GM19397 (cell line): Measurements from ENCODE around the gene SHOX.
"Not testable (repeated sequence)": the region's sequence is repeated elsewhere in the genome, so short reads cannot be mapped to it uniquely, and the experiment has no call there.

Experiments
- ATAC-seq: cut with Tn5 transposase; IDR thresholded peaks from one replicate; pipeline ENCODE4 v1.9.1; 2021; ENCODE audit warnings: mild to moderate bottlenecking, moderate library complexity; ENCODE audit not compliant: unreplicated experiment

The SHOX gene

DNA sequence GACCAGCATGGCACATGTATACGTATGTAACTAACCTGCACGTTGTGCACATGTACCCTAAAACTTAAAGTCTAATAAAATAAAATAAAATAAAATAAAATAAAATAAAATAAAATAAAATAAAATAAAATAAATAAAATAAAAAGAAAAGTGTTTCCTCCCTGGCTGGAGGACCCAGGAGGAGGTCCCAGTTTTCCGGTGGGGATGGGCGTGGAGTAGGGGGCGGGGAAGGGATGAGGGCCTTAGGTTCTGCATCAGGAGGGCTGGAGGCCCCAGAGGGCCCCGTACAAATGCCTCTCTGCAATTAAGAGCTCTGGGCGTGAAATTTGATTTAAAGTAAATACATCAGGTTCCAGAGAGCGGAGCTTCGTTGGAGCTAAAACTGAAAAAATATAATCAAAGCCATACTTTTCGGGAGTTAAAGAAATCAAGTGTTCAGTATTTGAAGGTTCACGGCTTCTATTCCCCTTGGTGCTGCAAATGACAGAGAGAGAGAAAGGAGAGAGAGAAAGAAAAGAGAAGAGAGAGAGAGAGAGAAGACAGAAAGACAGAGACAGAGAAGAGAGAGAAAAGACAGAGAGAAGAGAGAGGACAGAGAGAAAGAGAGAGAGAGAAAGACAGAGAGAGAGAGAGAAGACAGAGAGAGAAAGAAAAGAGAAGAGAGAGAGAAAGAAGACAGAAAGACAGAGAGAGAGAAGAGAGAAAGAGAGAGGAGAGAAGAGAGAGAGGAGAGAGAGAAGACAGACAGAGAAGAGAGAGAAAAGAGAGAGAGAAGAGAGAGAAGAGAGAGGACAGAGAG is 8.7 kb upstream of the SHOX start:
- no peak for ATAC-seq

DNA sequence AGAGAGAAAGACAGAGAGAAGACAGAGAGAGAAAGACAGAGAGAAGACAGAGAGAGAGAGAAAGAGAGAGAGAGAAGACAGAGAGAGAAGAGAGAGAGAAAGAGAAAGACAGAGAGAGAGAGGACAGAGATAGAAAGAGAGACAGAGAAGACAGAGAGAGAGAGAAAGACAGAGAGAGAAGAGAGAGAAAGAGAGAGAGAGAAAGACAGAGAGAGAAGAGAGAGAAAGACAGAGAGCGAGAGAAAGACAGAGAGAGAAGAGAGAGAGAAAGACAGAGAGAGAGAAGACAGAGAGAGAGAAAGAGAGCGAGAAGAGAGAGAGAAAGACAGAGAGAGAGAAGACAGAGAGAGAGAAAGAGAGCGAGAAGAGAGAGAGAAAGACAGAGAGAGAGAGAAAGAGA is 7.8 kb upstream of the SHOX start:
- not testable (repeated sequence) for ATAC-seq

DNA sequence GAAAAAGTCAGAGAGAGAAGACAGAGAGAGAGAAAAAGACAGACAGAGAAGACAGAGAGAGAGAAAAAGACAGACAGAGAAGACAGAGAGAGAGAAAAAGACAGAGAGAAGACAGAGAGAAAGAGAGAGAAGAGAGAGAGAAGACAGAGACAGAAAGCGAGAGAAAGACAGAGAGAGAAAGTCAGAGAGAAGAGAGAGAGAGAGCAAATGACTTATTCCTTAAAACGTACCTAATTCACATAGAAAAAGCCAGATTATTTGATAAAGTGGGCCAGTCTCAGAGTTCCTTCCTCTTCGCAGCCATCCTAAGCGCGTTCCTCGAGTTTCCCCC is 7.4 kb upstream of the SHOX start:
- ATAC-seq = no peak

DNA sequence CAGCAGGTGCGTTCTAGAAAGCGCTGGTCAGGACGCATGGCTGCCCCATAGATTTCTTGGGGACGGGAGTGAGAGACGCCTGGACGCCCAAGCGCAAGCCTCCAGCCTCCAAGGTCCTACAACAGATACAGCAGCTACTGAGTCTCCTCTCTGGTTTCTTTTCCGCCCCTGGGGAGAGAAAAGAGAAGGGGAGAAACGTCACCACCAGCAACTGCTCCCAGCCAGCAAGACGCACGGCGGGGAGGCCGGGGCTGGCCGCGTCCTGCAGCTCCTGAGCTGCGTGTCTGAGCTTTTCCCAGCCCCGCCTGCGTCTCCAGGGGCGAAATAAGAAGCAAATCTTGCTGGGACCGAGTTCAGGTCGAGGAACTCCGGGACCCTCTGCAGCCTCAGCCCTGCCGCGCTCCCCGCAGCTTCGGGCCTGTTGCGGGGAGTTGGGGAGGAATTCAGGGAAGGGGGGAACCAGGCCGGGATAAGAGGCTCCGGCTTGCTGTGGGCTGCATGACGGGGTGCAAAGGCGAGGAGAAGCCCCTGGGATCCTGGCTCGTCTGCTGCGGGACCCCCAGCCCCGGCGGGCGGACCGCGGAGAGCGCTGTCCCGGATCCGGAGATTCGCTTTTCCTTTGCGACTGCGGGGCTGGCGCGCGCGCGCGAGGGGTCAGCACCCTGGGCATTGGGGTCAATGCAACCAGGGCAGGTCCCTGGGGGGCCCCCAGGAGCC is 6.8 kb upstream of the SHOX start:
- ATAC-seq = no peak

DNA sequence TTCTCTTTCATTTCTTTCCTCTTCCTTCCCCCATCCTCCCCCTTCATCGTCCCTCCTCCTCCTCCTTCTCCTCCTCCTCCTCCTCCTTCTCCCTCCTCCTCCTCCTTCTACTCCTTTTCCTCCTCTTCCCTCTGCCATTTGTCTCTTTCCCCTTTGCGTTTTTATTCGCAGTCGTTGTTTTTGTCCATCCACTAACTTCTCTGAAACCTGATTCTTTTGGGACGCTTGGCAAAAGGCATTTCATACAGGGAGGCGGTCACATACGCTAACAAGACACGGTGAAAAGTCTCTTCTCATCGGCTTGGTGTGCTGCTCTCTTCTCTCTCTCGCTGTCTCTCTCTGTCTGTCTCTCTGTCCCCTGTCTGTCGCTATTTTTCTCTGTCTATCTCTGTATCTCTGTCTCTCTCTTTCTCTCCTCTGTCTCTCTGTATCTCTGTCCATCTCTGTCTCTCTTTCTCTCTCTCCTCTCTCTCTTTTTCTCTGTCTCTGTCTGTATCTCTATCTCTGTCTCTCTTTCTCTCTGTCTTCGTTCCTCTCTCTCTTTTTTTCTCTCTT is 5.4 kb upstream of the SHOX start:
- no peak for ATAC-seq

DNA sequence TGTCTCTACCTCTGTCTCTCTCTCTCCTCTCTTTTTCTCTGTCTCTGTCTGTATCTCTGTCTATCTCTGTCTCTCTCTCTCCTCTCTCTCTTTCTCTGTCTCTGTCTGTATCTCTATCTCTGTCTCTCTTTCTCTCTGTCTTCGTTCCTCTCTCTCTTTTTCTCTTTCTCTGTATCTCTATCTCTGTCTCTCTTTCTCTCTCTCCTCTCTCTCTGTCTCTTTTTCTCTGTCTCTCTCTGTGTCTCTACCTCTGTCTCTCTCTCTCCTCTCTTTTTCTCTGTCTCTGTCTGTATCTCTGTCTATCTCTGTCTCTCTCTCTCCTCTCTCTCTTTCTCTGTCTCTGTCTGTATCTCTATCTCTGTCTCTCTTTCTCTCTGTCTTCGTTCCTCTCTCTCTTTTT is 4.5 kb upstream of the SHOX start:
- not testable (repeated sequence) for ATAC-seq

DNA sequence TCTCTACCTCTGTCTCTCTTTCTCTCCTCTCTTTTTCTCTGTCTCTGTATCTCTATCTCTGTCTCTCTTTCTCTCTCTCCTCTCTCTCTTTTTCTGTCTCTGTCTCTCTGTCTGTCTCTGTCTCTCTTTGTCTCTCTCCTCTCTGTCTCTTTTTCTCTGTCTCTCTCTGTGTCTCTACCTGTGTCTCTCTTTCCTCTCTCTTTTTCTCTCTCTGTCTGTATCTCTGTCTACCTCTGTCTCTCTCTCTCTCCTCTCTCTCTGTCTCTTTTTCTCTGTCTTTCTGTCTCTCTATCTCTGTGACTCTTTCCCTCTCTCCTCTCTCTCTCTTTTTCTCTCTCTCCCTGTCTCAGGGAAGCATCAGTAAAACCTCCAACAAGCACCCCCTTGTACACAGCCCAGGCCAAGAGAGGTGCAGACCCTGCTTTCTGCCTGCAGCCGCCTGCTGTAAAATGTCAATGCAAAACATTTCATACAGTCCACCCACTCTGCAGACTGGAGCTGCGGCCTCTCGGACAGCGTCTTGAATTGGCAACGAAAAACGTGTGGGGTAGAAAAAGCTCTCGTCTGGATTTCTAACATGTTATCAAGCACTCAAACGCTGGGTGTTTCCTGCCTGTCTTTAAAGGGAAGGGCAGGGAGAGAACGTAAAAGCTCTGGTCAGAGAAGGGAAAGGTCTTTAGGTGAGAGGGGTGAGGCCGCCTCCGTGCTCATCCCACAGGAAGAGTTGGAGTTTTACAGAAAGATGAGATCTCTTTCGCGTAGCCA is 3.7 kb upstream of the SHOX start:
- no peak for ATAC-seq

DNA sequence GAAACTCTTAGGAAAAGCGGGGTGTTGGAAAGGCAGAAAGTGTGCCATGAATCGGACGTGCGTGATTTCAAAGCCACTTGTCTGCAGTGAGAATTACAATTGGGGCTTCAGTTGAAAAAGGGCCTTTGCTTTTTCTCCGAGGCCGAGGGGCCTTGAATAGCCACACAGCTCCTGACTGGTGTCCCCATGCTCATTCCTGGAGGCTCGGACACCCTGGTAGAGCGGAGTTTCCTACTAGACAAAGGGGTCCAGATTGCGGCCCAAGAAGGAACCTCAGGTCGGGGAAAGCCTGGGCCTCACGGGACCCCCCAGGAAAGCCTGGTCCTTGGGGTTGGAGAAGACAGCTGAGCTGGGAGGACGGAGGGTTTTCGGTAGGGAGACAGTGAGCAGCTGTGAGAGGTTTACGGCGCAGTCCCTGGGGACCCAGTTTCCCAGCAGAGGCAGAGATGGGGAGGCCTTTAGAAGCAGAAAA is 3.0 kb upstream of the SHOX start:
- ATAC-seq = no peak

DNA sequence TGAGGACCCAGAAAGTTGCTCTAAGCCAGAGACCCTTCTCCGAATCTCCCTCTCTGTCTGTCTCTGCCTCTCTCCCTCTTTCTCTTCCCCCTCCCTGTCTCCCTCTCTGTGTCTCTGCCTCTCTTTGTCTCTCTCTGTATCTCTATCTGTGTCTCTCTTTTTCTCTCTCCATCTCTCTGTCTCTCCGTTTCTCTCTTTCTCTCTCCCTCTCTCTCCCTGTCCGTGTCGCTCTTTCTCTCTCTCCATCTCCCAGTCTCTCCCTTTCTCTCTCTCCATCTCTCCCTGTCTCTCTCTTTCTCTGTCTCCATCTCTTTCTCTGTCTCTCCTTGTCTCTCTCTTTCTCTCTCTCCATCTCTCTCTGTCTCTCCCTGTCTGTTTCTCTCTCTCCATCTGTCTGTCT is 2.6 kb upstream of the SHOX start:
- no peak for ATAC-seq

DNA sequence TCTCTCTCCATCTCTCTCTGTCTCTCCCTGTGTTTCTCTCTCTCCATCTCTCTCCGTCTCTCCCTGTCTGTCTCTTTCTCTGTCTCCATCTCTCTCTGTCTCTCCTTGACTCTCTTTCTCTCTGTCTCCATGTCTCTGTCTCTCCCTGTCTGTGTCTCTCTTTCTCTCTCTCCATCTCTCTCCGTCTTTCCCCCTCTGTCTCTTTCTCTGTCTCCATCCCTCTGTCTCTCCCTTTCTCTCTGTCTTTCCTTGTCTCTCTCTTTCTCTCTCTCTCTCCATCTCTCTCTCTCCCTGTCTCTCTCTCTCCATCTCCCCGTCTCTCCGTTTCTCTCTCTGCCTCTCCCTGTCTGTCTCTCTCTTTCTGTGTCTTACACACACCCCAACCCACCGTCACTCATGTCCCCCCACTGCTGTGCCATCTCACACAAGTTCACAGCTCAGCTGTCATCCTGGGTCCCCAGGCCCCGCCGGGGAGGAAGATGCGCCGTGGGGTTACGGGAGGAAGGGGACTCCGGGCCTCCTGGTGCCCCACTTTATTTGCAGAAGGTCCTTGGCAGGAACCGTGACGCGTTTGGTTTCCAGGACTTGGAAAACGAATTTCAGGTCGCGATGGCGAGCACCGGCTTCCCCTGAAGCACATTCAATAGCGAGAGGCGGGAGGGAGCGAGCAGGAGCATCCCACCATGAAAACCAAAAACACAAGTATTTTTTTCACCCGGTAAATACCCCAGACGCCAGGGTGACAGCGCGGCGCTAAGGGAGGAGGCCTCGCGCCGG is 1.2 kb upstream of the SHOX start:
- ATAC-seq = no peak

DNA sequence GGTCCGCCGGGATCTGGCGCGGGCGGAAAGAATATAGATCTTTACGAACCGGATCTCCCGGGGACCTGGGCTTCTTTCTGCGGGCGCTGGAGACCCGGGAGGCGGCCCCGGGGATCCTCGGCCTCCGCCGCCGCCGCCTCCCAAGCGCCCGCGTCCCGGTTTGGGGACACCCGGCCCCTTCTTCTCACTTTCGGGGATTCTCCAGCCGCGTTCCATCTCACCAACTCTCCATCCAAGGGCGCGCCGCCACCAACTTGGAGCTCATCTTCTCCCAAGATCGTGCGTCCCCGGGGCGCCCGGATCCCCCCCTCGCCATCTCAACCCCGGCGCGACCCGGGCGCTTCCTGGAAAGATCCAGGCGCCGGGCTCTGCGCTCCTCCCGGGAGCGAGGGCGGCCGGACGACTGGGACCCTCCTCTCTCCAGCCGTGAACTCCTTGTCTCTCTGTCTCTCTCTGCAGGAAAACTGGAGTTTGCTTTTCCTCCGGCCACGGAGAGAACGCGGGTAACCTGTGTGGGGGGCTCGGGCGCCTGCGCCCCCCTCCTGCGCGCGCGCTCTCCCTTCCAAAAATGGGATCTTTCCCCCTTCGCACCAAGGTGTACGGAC is 482 bp upstream of the SHOX start:
- no peak for ATAC-seq

DNA sequence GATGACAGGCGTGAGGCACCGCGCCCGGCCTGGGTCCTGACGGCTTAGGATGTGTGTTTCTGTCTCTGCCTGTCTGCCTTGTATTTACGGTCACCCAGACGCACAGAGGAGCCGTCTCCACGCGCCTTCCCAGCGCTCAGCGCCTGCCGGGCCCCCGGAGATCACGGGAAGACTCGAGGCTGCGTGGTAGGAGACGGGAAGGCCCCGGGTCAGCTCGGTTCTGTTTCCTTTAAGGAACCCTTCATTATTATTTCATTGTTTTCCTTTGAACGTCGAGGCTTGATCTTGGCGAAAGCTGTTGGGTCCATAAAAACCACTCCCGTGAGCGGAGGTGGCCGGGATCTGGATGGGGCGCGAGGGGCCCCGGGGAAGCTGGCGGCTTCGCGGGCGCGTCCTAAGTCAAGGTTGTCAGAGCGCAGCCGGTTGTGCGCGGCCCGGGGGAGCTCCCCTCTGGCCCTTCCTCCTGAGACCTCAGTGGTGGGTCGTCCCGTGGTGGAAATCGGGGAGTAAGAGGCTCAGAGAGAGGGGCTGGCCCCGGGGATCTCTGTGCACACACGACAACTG is 1.3 kb downstream of the SHOX start:
- no peak for ATAC-seq

DNA sequence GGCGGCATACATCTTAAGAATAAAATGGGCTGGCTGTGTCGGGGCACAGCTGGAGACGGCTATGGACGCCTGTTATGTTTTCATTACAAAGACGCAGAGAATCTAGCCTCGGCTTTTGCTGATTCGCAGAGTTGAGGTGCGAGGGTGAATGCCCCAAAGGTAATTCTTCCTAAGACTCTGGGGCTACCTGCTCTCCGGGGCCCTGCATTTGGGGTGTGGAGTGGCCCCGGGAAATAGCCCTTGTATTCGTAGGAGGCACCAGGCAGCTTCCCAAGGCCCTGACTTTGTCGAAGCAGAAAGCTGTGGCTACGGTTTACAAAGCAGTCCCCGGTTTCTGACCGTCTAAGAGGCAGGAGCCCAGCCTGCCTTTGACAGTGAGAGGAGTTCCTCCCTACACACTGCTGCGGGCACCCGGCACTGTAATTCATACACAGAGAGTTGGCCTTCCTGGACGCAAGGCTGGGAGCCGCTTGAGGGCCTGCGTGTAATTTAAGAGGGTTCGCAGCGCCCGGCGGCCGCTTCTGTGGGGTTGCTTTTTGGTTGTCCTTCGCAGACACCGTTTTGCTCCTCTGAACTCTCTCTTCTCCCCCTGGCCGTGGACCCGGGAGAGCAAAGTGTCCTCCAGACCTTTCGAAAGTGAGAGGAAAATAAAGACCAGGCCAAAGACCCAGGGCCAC is 1.9 kb downstream of the SHOX start:
- ATAC-seq = no peak

DNA sequence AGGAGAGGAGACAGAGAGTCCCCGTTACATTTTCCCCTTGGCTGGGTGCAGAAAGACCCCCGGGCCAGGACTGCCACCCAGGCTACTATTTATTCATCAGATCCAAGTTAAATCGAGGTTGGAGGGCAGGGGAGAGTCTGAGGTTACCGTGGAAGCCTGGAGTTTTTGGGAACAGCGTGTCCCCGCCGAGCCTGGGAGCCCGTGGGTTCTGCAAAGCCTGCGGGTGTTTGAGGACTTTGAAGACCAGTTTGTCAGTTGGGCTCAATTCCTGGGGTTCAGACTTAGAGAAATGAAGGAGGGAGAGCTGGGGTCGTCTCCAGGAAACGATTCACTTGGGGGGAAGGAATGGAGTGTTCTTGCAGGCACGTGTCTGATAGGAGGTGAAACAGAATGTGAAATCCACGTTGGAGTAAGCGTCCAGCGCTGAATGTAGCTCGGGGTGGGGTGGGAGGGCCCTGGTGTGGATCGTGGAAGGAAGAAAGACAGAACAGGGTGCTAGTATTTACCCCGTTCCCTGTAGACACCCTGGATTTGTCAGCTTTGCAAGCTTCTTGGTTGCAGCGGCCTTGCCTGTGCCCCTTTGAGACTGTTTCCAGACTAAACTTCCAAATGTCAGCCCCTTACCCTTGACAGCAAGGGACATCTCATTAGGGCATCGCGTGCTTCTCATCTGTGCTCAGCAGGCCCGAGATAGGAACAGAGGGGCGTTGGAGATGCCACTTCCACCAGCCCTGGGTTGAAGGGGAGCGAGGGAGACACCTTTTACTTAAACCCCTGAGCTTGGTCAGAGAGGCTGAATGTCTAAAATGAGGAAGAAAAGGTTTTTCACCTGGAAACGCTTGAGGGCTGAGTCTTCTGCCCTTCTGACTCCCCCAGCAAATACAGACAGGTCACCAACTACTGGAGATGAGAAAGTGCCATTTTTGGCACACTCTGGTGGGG is 2.7 kb downstream of the SHOX start:
- no peak for ATAC-seq

DNA sequence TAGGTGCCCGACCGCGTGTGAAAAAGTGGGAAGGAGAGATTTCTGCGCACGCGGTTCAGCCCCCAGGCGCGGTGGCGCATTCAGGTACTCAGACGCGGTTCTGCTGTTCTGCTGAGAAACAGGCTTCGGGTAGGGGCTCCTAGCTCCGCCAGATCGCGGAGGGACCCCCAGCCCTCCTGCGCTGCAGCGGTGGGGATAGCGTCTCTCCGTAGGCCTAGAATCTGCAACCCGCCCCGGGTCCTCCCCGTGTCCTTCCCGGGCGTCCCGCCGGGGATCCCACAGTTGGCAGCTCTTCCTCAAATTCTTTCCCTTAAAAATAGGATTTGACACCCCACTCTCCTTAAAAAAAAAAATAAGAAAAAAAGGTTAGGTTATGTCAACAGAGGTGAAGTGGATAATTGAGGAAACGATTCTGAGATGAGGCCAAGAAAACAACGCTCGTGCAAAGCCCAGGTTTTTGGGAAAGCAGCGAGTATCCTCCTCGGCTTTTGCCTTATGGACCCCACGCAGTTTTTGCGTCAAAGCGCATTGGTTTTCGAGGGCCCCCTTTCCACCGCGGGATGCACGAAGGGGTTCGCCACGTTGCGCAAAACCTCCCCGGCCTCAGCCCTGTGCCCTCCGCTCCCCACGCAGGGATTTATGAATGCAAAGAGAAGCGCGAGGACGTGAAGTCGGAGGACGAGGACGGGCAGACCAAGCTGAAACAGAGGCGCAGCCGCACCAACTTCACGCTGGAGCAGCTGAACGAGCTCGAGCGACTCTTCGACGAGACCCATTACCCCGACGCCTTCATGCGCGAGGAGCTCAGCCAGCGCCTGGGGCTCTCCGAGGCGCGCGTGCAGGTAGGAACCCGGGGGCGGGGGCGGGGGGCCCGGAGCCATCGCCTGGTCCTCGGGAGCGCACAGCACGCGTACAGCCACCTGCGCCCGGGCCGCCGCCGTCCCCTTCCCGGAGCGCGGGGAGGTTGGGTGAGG is 3.7 kb downstream of the SHOX start:
- no peak for ATAC-seq

DNA sequence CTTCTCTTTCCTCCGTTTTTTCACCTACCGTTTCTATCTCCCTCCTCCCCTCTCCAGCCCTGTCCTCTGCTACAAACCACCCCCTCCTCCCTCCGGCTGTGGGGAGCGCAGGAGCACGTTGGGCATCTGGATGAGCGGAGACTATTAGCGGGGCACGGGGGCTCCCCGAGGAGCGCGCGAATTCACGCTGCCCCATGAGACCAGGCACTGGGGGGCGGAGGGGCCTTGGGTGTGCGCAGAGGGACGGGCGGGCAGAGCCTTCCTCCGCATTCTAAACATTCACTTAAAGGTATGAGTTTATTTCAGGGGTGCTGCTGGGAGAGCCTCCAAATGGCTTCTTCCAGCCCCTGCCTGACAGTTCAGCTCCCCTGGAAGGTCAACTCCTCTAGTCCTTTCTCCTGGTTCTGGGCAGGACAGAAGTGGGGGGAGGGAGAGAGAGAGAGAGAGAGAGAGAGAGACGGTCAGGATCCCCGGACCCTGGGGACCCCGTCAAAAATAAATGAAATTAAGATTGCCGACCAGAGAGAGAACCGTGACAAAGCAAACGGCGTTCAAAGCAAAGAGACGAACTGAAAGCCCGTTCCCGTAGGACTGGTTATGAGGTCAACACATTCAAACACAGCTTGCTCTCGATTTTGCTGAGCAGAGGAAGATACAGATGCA is 5.0 kb downstream of the SHOX start:
- no peak for ATAC-seq
